ENCODE data around the gene MRC2. TPM values are rescaled to one million over a fixed set of nuclear protein-coding genes. Genes with fewer than 3 reads are reported as not detected.

Gene MRC2
- total and polyA plus RNA-seq, 2 of the 13 experiments (the other 11 are each of a cell fraction or from before 2014, with no cell fraction given), result not detected

- FAIRE-seq, result no peak
- H3K4me1 ChIP-seq (ENCODE audit: insufficient read depth, low read length), result peaks cover 36% of the 10 kb centered on the region
- CTCF ChIA-PET (ENCODE audit: low intra/inter-chr PET ratio, low total read pairs), result no interaction called here
- TF ChIP-seq ZNF891 (CRISPR knock-in tag; IDR thresholded peaks at IDR 0.05) (0 out of 2 replicates have a peak, but pooled peaks have one; percentile 24), RBM22 (optimal IDR thresholded peaks at IDR 0.05; ENCODE audit: low read length) (peak; percentile 58), THAP9 (CRISPR knock-in tag; IDR thresholded peaks at IDR 0.05; ENCODE audit: borderline replicate concordance) (no peak), TERF1 (CRISPR knock-in tag; IDR thresholded peaks at IDR 0.05) (0 out of 2 replicates have a peak, but pooled peaks have one; percentile 30), ZNF720 (CRISPR knock-in tag; IDR thresholded peaks at IDR 0.05) (no peak), KDM2A (CRISPR knock-in tag; IDR thresholded peaks at IDR 0.05; ENCODE audit: borderline replicate concordance, low read depth) (peak; percentile 30), ZGPAT (CRISPR knock-in tag; IDR thresholded peaks at IDR 0.05) (0 out of 2 replicates have a peak, but pooled peaks have one; percentile 19), ZNF567 (CRISPR knock-in tag; IDR thresholded peaks at IDR 0.05; ENCODE audit: borderline replicate concordance) (0 out of 2 replicates have a peak, but pooled peaks have one; percentile 46), AKAP8 (CRISPR knock-in tag; IDR thresholded peaks at IDR 0.05) (0 out of 2 replicates have a peak, but pooled peaks have one; percentile 12), ZMYM3 (CRISPR knock-in tag; IDR thresholded peaks at IDR 0.05) (peak; percentile 86), RBM39 (IDR thresholded peaks at IDR 0.05; ENCODE audit: low read depth, low read length, poor library complexity, severe bottlenecking) (peak; percentile 24), SRSF1 (optimal IDR thresholded peaks at IDR 0.05; ENCODE audit: low read depth, low read length) (no peak), AGO2 (optimal IDR thresholded peaks at IDR 0.05; ENCODE audit: low read depth, low read length) (peak; percentile 46), SMAD1 (CRISPR knock-in tag; IDR thresholded peaks at IDR 0.05; ENCODE audit: borderline replicate concordance, low read depth) (0 out of 2 replicates have a peak, but pooled peaks have one; percentile 54)
- TF ChIP-seq, protein P1, sequence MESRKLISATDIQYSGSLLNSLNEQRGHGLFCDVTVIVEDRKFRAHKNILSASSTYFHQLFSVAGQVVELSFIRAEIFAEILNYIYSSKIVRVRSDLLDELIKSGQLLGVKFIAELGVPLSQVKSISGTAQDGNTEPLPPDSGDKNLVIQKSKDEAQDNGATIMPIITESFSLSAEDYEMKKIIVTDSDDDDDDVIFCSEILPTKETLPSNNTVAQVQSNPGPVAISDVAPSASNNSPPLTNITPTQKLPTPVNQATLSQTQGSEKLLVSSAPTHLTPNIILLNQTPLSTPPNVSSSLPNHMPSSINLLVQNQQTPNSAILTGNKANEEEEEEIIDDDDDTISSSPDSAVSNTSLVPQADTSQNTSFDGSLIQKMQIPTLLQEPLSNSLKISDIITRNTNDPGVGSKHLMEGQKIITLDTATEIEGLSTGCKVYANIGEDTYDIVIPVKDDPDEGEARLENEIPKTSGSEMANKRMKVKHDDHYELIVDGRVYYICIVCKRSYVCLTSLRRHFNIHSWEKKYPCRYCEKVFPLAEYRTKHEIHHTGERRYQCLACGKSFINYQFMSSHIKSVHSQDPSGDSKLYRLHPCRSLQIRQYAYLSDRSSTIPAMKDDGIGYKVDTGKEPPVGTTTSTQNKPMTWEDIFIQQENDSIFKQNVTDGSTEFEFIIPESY (CRISPR knock-in tag; IDR thresholded peaks at IDR 0.05), result peak; percentile 49; the same call in 1 of the 2 replicates
These were observed 8.6 kb upstream of the MRC2 start for GRCh38 chr17:62618647-62619416.

More at GRCh38 chr17:62618647-62619416, 8.6 kb upstream of the MRC2 start:
- BruUV-seq (replicated peaks), result no TSS peak
- Histone ChIP-seq H3K9me3 (ENCODE audit: low read length) (no peaks in the 10 kb centered on the region), H3K27me3 (ENCODE audit: control insufficient read depth in 1 of 2, insufficient read depth in 2 of 2, low read length in 2 of 2) (no peaks in the 10 kb centered on the region), H3K79me2 (ENCODE audit: insufficient read depth, low read length) (no peaks in the 10 kb centered on the region), H2AFZ (ENCODE audit: low read length) (no peak overlapping the region), H3K4me2 (ENCODE audit: low read depth, low read length) (no peak overlapping the region), H3K9ac (ENCODE audit: insufficient read depth, low read depth, low read length) (no peak overlapping the region), H3K36me3 (replicated peaks in 1 of 2; ENCODE audit: control insufficient read depth in 1 of 2, insufficient read depth in 2 of 2, low read length in 2 of 2) (peaks cover 3 to 11% of the 10 kb centered on the region in 2 experiments; a peak in 3 of 5 replicates), H3K27ac (ENCODE audit: extremely low read length, insufficient read depth, low read length) (no peak overlapping the region), H3K4me3 (replicated peaks in 1 of 3; ENCODE audit: insufficient read depth in 1 of 3, low read depth in 2 of 3, low read length in 3 of 3) (no peak overlapping the region), H4K20me1 (ENCODE audit: insufficient read depth, low read length) (no peaks in the 10 kb centered on the region; the same call in 1 of the 2 replicates)
- in situ Hi-C loops (cut with HindIII; ENCODE audit: extremely low pct_ligation_motif_present, low pct_unique_long_range_greater_than_20kb) (no loop called here), intact Hi-C loops (cut with micrococcal nuclease; ENCODE audit: unreplicated experiment) (no loop called here)
- POLR2A ChIA-PET, result no interaction called here
- DNase-seq (ENCODE audit: low spot score) (no peak), ATAC-seq (no peak)
- 73% methylated on average over 17 of the region's 17 CpGs for WGBS (ENCODE audit: low lambda C conversion rate)

All from HepG2 (cell line).